GM12875 (cell line): Measurements from ENCODE around the gene PNMA3.
A peak's percentile ranks its signal among the peaks of the same experiment; 100 is the strongest.
"Not testable (repeated sequence)": the region's sequence is repeated elsewhere in the genome, so short reads cannot be mapped to it uniquely, and the experiment has no call there.

Experiments
- H3K4me3 ChIP-seq: one replicate; pipeline ENCODE4 v1.5.1; 2011; ENCODE audit warnings: low read depth, low read length, control low read depth
- CTCF ChIP-seq: IDR thresholded peaks from 2 replicates; pipeline ENCODE4 v1.5.1; 2011; ENCODE audit warnings: low read depth, mild to moderate bottlenecking, control low read depth, inconsistent platforms, low read length, moderate library complexity, borderline replicate concordance; ENCODE audit not compliant: insufficient read depth

Gene PNMA3

GRCh38 chrX:153055871-153056749, at the start of gene PNMA3:
Gene PNMA3 (plus strand): TSS chrX:153056470. CDS start chrX:153057056, 586 bp downstream.
- TF ChIP-seq CTCF: no peak
- H3K4me3 ChIP-seq: no peak within 1 kb of the TSS

- not testable (repeated sequence) for H3K4me3 ChIP-seq
Observed at GRCh38 chrX:153017174-153017573, 39.1 kb upstream of the PNMA3 start.

GRCh38 chrX:153019166-153019565, 37.1 kb upstream of the PNMA3 start:
- TF ChIP-seq CTCF: no peak
- H3K4me3 ChIP-seq: no peak overlapping the region

- not testable (repeated sequence) for H3K4me3 ChIP-seq
Observed at GRCh38 chrX:153026501-153026900, 29.8 kb upstream of the PNMA3 start.

GRCh38 chrX:153028487-153028886, 27.8 kb upstream of the PNMA3 start:
- H3K4me3 ChIP-seq: not testable (repeated sequence)

GRCh38 chrX:153029162-153029561, 27.1 kb upstream of the PNMA3 start:
- no peak overlapping the region for H3K4me3 ChIP-seq
- TF ChIP-seq CTCF: no peak

- H3K4me3 ChIP-seq: no peak overlapping the region
- TF ChIP-seq CTCF: no peak
Observed at GRCh38 chrX:153029875-153030274, 26.4 kb upstream of the PNMA3 start.

- no peak for TF ChIP-seq CTCF
- H3K4me3 ChIP-seq: no peak overlapping the region
Observed at GRCh38 chrX:153030801-153031200, 25.5 kb upstream of the PNMA3 start.

GRCh38 chrX:153032397-153033118, 23.7 kb upstream of the PNMA3 start:
- TF ChIP-seq CTCF: peak; percentile 85
- peak overlapping the region; percentile 32 for H3K4me3 ChIP-seq
